GM18868 (cell line): ENCODE data around the gene CWF19L1.
"Not testable (repeated sequence)": the region's sequence is repeated elsewhere in the genome, so short reads cannot be mapped to it uniquely, and the experiment has no call there.

Experiments used
- ATAC-seq: cut with Tn5 transposase; IDR thresholded peaks from one replicate; pipeline ENCODE4 v1.9.1; 2021; ENCODE audit warnings: mild to moderate bottlenecking, moderate library complexity; ENCODE audit not compliant: unreplicated experiment

CWF19L1 gene

GRCh38 chr10:100267239-100268104 is at the start of gene CWF19L1:
Gene CWF19L1, minus strand, starts transcription at chr10:100267638. Its CDS starts 45 bp downstream, at chr10:100267593.
- peak; percentile 77 for ATAC-seq

- ATAC-seq: no peak
Observed at GRCh38 chr10:100315615-100316014, 48.2 kb upstream of the CWF19L1 start.

GRCh38 chr10:100311298-100311697 is 43.9 kb upstream of the CWF19L1 start:
- no peak for ATAC-seq

GRCh38 chr10:100307684-100308083 is 40.2 kb upstream of the CWF19L1 start:
- ATAC-seq: no peak

GRCh38 chr10:100306861-100307260 is 39.4 kb upstream of the CWF19L1 start:
- ATAC-seq: no peak

GRCh38 chr10:100304414-100304813 is 37.0 kb upstream of the CWF19L1 start:
- ATAC-seq: no peak

- ATAC-seq: no peak
Observed at GRCh38 chr10:100303724-100304319, 36.4 kb upstream of the CWF19L1 start.

- not testable (repeated sequence) for ATAC-seq
Observed at GRCh38 chr10:100301123-100301522, 33.7 kb upstream of the CWF19L1 start.

GRCh38 chr10:100297242-100297641 is 29.8 kb upstream of the CWF19L1 start:
- no peak for ATAC-seq

- no peak for ATAC-seq
Observed at GRCh38 chr10:100293066-100293465, 25.6 kb upstream of the CWF19L1 start.

GRCh38 chr10:100292300-100292699 is 24.9 kb upstream of the CWF19L1 start:
- not testable (repeated sequence) for ATAC-seq

GRCh38 chr10:100291356-100291755 is 23.9 kb upstream of the CWF19L1 start:
- ATAC-seq: no peak

- no peak for ATAC-seq
Observed at GRCh38 chr10:100289641-100290040, 22.2 kb upstream of the CWF19L1 start.

- no peak for ATAC-seq
Observed at GRCh38 chr10:100288196-100288595, 20.8 kb upstream of the CWF19L1 start.

GRCh38 chr10:100287756-100288155 is 20.3 kb upstream of the CWF19L1 start:
- no peak for ATAC-seq

GRCh38 chr10:100286051-100287033 is 18.9 kb upstream of the CWF19L1 start, which contains the start of gene BLOC1S2:
Gene BLOC1S2, minus strand, starts transcription at chr10:100286680. Its CDS starts 21 bp downstream, at chr10:100286659.
- ATAC-seq: peak; percentile 90

GRCh38 chr10:100285326-100285725 is 17.9 kb upstream of the CWF19L1 start:
- not testable (repeated sequence) for ATAC-seq

- ATAC-seq: no peak
Observed at GRCh38 chr10:100282907-100283306, 15.5 kb upstream of the CWF19L1 start.

GRCh38 chr10:100276971-100277370 is 9.5 kb upstream of the CWF19L1 start:
- not testable (repeated sequence) for ATAC-seq

GRCh38 chr10:100265821-100266485 is 1.5 kb downstream of the CWF19L1 start:
- no peak for ATAC-seq
